ENCODE measurements around the gene TSPAN4. TPM values are rescaled to one million over a fixed set of nuclear protein-coding genes. Genes with fewer than 3 reads are reported as not detected.
A peak's percentile ranks its signal among the peaks of the same experiment; 100 is the strongest.

Gene TSPAN4
- polyA plus RNA-seq, 3 donors: 52.6 to 75.5 (median 63.1) TPM

- peaks cover 40 to 64% of the 10 kb centered on the region in 2 donors for H3K4me1 ChIP-seq (ENCODE audit: control insufficient read depth in 1 of 2, insufficient read depth in 2 of 2, low read length in 2 of 2)
- peaks cover 34 to 38% of the 10 kb centered on the region in 2 donors for H3K36me3 Mint-ChIP-seq
These were observed 677 bp upstream of the TSPAN4 start for GRCh38 chr11:841981-842369.

GRCh38 chr11:843086-843734, 558 bp downstream of the TSPAN4 start:
- Histone ChIP-seq H3K79me2 (ENCODE audit: insufficient read depth, low read length) (peaks cover 29% of the 10 kb centered on the region), H3K9me3 (replicated peaks in 1 of 2; ENCODE audit: control insufficient read depth in 1 of 2, insufficient read depth in 1 of 2, low read length in 2 of 2) (no peaks in the 10 kb centered on the region), H3K4me2 (replicated peaks; ENCODE audit: extremely low read depth, low read length, poor library complexity, severe bottlenecking) (peak overlapping the region; percentile 88), H3K4me1 (ENCODE audit: control insufficient read depth in 1 of 2, insufficient read depth in 2 of 2, low read length in 2 of 2) (peaks cover 40 to 69% of the 10 kb centered on the region in 2 donors), H3K4me3 (replicated peaks in 1 of 3; ENCODE audit: low read depth in 2 of 3, low read length in 3 of 3) (peak overlapping the region; percentile 88 to 94 (median 92)), H3K27ac (ENCODE audit: low read depth in 1 of 2, low read length in 2 of 2) (peak overlapping the region; percentile 70 to 93), H3K27me3 (ENCODE audit: control insufficient read depth in 2 of 2, insufficient read depth in 2 of 2, low read length in 2 of 2) (peaks cover 0 to 2% of the 10 kb centered on the region in 2 donors), H4K20me1 (ENCODE audit: insufficient read depth, low read length) (peaks cover 74% of the 10 kb centered on the region), H2AFZ (ENCODE audit: insufficient read depth, low read depth, low read length, poor library complexity, severe bottlenecking) (peak overlapping the region; percentile 72), H3K9ac (ENCODE audit: insufficient read depth, low read length, poor library complexity, severe bottlenecking) (peak overlapping the region; percentile 95), H3K36me3 (replicated peaks in 1 of 2; ENCODE audit: control insufficient read depth in 1 of 2, insufficient read depth in 2 of 2, low read length in 2 of 2) (peaks cover 21 to 24% of the 10 kb centered on the region in 2 donors)
- WGBS (ENCODE audit: insufficient coverage): under 1% methylated on average over 50 of the region's 53 CpGs
- H3K27ac Mint-ChIP-seq: peak overlapping the region; percentile 63 to 91 (median 84)
- no peaks in the 10 kb centered on the region for H3K9me3 Mint-ChIP-seq
- peaks cover 0 to 17% (median 10%) of the 10 kb centered on the region in 3 donors for H3K27me3 Mint-ChIP-seq (ENCODE audit: low read depth in 3 of 3)
- peak overlapping the region; percentile 87 to 88 for H3K4me3 Mint-ChIP-seq
- intact Hi-C loops (cut with micrococcal nuclease): loop anchor here in 1 of 2 donors (5.0 kb wide), 1 partner anchor 36 kb away; the partner anchor contains the start of genes PIDD1 and RPLP2
- no peak for TF ChIP-seq CTCF (IDR thresholded peaks at IDR 0.05)
- DNase-seq: no peak
- peaks cover 25 to 28% of the 10 kb centered on the region in 2 donors for H3K36me3 Mint-ChIP-seq
- peaks cover 43% of the 10 kb centered on the region for H3K4me1 Mint-ChIP-seq

More at GRCh38 chr11:841981-842369, 677 bp upstream of the TSPAN4 start:
- Mint-ChIP-seq H3K27me3 (ENCODE audit: low read depth in 3 of 3) (peaks cover 0 to 13% (median 8%) of the 10 kb centered on the region in 3 donors), H3K4me1 (peaks cover 43% of the 10 kb centered on the region), H3K9me3 (no peaks in the 10 kb centered on the region), H3K4me3 (peak overlapping the region; percentile 86 to 93), H3K27ac (peak overlapping the region in 6 of 7 donors; percentile 45 to 88 (median 74))
- 1% methylated on average over 27 of the region's 27 CpGs for WGBS (ENCODE audit: insufficient coverage)
- no peak for TF ChIP-seq CTCF (IDR thresholded peaks at IDR 0.05)
- peak overlapping the region; percentile 88 to 94 (median 92) for H3K4me3 ChIP-seq (replicated peaks in 1 of 3; ENCODE audit: low read depth in 2 of 3, low read length in 3 of 3)
- H3K4me2 ChIP-seq (replicated peaks; ENCODE audit: extremely low read depth, low read length, poor library complexity, severe bottlenecking): peak overlapping the region; percentile 88
- H3K79me2 ChIP-seq (ENCODE audit: insufficient read depth, low read length): peaks cover 29% of the 10 kb centered on the region
- intact Hi-C loops (cut with micrococcal nuclease): loop anchor here in 1 of 2 donors (5.0 kb wide), 1 partner anchor 35 kb away; the partner anchor contains the start of genes PIDD1 and RPLP2
- peaks cover 33 to 36% of the 10 kb centered on the region in 2 donors for H3K36me3 ChIP-seq (replicated peaks in 1 of 2; ENCODE audit: control insufficient read depth in 1 of 2, insufficient read depth in 2 of 2, low read length in 2 of 2)
- no peaks in the 10 kb centered on the region for H3K27me3 ChIP-seq (ENCODE audit: control insufficient read depth in 2 of 2, insufficient read depth in 2 of 2, low read length in 2 of 2)
- no peaks in the 10 kb centered on the region for H3K9me3 ChIP-seq (replicated peaks in 1 of 2; ENCODE audit: control insufficient read depth in 1 of 2, insufficient read depth in 1 of 2, low read length in 2 of 2)
- H4K20me1 ChIP-seq (ENCODE audit: insufficient read depth, low read length): peaks cover 76% of the 10 kb centered on the region
- peak overlapping the region; percentile 72 for H2AFZ ChIP-seq (ENCODE audit: insufficient read depth, low read depth, low read length, poor library complexity, severe bottlenecking)
- peak overlapping the region; percentile 95 for H3K9ac ChIP-seq (ENCODE audit: insufficient read depth, low read length, poor library complexity, severe bottlenecking)
- no peak for DNase-seq
- H3K27ac ChIP-seq (ENCODE audit: low read depth in 1 of 2, low read length in 2 of 2): peak overlapping the region; percentile 15 to 93

All from CD14-positive monocyte (primary cell).